ENCODE measurements around the gene DEFB114.

The DEFB114 gene

DNA sequence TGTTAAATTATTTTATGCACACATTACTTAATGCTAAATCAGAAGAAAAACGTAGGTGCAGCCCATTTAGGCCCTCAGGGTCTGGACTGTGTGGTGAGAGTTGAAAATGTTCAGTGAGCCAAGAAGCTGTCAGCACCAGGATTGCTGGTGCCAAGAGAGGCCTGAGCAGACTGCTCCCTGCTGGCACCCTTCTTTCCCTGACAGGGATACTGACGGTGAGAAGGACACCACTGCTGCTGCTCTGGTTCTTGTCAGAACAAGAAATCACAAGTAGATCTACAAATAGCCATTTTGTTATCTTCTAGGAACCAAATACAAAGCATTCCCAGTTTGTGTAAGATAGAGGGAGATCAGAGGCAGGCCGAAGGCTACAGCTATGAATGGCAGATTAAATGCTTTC lies 48.9 kb downstream of the DEFB114 start:
- H3K27ac ChIP-seq, result no peak overlapping the region
- TF ChIP-seq, protein P1, sequence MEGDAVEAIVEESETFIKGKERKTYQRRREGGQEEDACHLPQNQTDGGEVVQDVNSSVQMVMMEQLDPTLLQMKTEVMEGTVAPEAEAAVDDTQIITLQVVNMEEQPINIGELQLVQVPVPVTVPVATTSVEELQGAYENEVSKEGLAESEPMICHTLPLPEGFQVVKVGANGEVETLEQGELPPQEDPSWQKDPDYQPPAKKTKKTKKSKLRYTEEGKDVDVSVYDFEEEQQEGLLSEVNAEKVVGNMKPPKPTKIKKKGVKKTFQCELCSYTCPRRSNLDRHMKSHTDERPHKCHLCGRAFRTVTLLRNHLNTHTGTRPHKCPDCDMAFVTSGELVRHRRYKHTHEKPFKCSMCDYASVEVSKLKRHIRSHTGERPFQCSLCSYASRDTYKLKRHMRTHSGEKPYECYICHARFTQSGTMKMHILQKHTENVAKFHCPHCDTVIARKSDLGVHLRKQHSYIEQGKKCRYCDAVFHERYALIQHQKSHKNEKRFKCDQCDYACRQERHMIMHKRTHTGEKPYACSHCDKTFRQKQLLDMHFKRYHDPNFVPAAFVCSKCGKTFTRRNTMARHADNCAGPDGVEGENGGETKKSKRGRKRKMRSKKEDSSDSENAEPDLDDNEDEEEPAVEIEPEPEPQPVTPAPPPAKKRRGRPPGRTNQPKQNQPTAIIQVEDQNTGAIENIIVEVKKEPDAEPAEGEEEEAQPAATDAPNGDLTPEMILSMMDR (conservative IDR thresholded peaks at IDR 0.05; ENCODE audit: low read depth), result no peak
- ChIA-PET POLR2A (ENCODE audit: low non-redundant PET) (no interaction called here), CTCF (no interaction called here)
- no peak for DNase-seq (ENCODE audit: low spot score)

DNA sequence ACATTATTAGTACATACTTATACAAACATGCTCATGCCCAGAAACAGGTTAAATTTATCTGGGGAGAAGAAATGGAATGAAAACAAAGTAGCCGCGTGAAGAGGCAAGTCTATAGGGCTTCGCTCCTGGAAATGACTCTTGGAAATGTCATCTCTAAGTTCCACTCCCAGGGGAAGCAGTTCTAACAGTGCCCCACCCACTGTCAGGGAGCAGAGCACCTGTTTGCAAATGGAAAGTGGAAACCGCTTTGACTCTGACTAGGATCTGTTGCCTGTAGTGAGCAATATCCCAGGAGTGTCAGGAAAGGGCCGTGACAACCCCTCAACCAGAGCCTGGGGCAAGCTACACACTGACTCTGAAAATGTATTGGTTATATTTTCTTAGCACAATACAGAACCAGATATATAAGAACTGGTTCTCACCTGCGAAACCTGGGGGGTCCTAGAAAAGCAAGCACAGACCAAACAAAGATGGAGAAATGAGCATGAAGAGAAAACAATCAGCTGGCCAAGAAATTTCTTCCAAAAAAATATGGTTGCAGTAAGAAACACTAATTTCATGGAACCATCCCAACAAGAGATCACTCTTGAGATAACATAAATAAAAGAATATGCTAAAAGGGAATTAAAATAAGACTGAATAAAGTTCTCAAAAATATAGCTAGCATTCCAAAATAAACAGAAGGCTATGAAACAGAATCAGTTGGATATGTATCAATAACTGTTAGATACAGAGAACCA lies 50.2 kb downstream of the DEFB114 start:
- ChIA-PET POLR2A (ENCODE audit: low non-redundant PET) (no interaction called here), CTCF (interaction anchor here (0.6 kb wide), 1 partner anchor 1796 kb away, joined by 6 read pairs; no protein-coding TSS in a partner anchor)
- TF ChIP-seq, protein P1 (conservative IDR thresholded peaks at IDR 0.05; ENCODE audit: low read depth), result no peak
- H3K27ac ChIP-seq, result no peak overlapping the region
- no peak for DNase-seq (ENCODE audit: low spot score)

DNA sequence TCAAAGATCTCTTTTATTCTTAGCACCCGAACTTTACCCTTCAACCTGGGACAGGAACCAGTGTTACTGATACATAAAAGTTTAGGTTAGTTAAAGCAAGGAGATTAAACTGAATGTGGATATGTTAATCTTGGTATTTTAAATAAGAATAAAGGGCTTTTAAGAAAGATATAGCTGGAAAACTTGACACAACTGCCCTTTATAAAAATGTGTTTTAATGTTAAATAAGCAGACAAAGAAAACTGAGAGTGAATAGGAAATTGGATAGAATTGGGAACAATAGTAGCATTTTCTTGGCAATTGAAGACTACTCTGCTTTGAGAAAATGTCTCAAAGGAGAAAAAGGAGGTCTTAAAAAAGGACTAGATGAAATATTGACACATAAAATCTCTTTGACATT lies 51.8 kb downstream of the DEFB114 start:
- TF ChIP-seq, protein P1 (conservative IDR thresholded peaks at IDR 0.05; ENCODE audit: low read depth), result no peak

DNA sequence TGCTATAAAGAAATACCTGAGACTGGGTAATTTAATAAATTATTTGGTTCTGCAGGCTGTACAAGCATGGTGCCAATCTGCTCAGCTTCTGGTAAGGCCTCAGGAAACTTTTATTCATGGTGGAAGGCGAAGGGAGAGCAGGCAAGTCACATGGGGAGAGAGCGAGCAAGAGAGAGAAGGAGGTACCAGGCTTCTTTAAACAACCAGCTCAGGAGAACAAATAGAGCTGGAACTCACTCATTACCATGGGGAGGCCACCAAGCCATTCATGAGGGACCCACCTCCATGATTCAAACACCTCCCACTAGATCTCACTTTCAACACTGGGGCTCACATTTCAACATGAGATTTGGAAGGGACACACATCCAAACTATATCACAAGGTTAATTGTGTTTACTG lies 52.7 kb downstream of the DEFB114 start:
- POLR2A ChIA-PET (ENCODE audit: low non-redundant PET), result no interaction called here
- DNase-seq (ENCODE audit: low spot score), result no peak
- TF ChIP-seq, protein P1 (conservative IDR thresholded peaks at IDR 0.05; ENCODE audit: low read depth), result no peak
- H3K27ac ChIP-seq, result no peak overlapping the region
- CTCF ChIA-PET, result interaction anchor here (0.6 kb wide), 1 partner anchor 33 kb away, joined by 3 read pairs; no protein-coding TSS in a partner anchor

More for the DNA sequence above, 51.8 kb downstream of the DEFB114 start:
- no peak overlapping the region for H3K27ac ChIP-seq
- DNase-seq (ENCODE audit: low spot score), result no peak
- CTCF ChIA-PET, result no interaction called here
- POLR2A ChIA-PET (ENCODE audit: low non-redundant PET), result no interaction called here
